Hair follicular keratinocyte (primary cell): ENCODE data around the gene SPACA4. TPM values are rescaled to one million over a fixed set of nuclear protein-coding genes. Genes with fewer than 3 reads are reported as not detected.

Experiments used
- total RNA-seq: library from RNA; depleted of rRNA; stranded (reverse); fragments of >200 nt; gene quantifications from 2 replicates; pipeline ENCODE4 v1.2.3, GENCODE V29; 2015

SPACA4 gene, protein sequence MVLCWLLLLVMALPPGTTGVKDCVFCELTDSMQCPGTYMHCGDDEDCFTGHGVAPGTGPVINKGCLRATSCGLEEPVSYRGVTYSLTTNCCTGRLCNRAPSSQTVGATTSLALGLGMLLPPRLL
- total RNA-seq: not detected in 2 replicates

DNA sequence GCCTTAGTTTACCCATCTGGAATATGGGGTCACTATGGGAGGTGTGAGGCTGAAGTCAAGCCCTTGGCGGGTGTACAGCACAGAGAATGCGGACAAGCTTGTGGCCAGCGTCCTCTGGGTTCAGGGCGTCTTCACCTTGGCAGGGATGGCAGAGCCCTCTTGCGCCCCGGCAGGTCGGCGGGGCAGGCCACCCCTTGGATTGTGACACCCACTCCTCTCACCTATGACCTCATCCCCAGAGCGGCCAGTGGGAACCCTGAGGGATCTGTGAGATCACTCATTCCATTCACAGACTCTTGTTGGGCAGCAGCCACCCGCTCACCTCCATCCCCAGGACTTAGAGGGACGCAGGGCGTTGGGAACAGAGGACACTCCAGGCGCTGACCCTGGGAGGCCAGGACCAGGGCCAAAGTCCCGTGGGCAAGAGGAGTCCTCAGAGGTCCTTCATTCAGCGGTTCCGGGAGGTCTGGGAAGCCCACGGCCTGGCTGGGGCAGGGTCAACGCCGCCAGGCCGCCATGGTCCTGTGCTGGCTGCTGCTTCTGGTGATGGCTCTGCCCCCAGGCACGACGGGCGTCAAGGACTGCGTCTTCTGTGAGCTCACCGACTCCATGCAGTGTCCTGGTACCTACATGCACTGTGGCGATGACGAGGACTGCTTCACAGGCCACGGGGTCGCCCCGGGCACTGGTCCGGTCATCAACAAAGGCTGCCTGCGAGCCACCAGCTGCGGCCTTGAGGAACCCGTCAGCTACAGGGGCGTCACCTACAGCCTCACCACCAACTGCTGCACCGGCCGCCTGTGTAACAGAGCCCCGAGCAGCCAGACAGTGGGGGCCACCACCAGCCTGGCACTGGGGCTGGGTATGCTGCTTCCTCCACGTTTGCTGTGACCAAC lies at the start of gene SPACA4:
SPACA4 (plus strand) TSS at position 280 of the 896 bp plus-strand sequence; CDS start at position 517, 237 bp downstream.

DNA sequence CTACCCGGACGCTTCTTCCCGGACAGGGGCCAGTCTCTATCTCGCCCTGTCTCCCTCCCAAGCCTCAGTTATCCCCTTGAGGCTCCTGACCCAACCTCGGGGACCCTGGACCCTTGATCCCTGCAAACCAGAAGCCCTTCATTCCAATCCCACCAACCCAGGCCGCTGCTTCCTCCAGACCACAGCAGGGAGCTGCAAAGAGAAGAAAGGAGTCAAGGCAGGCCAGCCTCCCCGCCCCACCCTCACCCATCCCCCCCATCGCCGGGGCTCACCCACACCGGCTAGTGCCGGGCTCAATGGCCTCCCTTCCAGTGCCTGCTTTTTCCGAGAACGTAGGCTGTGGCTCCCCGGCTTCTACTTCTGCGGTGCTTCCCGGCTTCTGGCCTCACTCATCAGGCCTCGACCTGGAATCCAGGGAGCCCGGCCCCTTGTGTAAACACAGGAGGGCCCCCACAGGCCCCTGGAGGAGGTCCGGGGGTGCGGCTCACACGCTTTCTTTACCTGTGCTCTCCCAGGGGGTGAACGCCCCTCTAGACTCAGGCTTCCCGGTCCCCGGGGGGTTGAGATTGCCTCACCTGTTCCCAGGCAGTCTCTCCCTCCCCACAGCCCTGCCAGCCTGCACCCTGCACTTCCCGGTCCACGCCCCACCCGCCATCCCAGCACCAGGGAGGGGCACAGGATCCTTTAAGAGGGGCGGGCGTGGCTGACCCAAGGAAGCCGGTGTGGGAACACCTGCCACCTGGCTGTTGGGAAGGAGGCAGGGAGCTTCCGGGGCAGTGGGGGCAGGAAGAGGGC lies 8.1 kb downstream of the SPACA4 start, which contains the start of gene FAM83E:
FAM83E (minus strand) TSS at position 641 of the 795 bp plus-strand sequence. CDS start 1,704 bp downstream, outside the sequence.

DNA sequence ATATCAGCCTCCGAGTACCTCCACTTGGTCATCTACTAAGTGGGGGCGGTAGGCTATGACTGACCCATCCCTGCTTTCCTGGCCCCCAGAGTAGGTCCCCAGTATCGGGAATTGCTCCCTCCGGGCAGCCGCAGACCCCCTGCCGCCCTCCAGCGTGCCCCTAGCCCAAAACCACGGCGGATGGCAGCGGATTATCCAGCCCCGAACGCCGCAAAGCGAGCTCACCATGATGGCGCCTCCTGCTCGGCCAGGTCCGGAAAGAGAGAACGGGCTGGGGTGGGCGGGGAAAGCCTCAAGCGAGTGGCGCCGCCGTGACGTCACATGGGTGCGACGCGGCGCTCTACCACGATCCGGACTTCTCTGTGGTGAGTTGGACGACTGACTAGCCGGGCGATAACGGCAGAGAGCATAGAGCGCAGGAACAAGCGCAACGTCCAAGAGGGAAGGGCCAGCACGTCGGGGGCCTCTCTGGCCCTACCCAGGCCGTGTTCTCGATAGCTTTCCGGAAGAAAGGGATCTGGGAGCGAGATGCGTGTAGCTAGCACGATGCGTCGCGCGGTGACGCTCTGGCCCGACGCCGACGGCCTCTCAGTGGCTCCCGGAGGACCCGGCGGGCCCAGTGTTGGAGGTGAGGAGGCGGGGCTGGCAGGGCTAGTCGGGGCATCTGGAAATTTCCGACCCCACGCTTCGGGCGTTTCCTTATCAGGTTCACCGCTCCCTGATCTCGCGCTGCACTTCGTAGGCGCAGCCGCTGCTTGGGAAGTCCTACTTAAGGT lies 12.6 kb downstream of the SPACA4 start, which contains the start of the genes RPL18 and SPHK2:
RPL18 (minus strand) TSS at position 263 of the 776 bp plus-strand sequence; CDS start at position 228, 35 bp downstream.
SPHK2 (plus strand) TSS at position 591 of the 776 bp plus-strand sequence. CDS start 1,009 bp downstream, outside the sequence.

DNA sequence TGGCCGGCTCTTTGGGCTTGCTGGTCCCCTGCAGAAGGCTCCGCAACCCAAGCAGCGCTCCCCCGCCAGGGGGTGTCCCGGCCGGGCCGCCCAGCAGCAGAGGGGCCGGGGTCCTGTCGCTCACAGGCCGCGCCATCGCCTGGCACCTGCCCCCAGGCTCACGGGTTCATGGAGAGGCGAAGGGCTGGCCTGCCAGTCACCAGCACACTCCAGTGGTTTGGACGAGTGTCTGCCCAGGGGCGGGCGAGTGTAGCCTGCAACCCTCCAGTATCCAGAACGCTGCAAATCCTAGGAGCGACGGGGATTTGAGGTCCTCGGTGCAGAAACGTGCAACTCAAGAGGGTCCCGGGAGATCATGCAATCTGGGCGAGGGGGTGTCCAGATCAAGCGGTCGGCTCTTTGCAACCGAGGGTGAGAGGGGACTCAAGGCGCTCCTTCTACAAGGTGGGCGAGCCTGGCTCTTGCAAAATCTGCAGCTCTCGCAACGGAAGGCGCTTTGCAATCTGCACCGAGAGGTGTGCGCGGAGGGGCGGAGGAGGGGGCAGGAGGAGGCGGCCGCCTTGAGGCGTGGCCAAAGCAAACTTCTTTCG lies 30.4 kb downstream of the SPACA4 start, which contains the start of gene DBP:
DBP (minus strand) TSS at position 521 of the 590 bp plus-strand sequence; CDS start at position 136, 385 bp downstream.

DNA sequence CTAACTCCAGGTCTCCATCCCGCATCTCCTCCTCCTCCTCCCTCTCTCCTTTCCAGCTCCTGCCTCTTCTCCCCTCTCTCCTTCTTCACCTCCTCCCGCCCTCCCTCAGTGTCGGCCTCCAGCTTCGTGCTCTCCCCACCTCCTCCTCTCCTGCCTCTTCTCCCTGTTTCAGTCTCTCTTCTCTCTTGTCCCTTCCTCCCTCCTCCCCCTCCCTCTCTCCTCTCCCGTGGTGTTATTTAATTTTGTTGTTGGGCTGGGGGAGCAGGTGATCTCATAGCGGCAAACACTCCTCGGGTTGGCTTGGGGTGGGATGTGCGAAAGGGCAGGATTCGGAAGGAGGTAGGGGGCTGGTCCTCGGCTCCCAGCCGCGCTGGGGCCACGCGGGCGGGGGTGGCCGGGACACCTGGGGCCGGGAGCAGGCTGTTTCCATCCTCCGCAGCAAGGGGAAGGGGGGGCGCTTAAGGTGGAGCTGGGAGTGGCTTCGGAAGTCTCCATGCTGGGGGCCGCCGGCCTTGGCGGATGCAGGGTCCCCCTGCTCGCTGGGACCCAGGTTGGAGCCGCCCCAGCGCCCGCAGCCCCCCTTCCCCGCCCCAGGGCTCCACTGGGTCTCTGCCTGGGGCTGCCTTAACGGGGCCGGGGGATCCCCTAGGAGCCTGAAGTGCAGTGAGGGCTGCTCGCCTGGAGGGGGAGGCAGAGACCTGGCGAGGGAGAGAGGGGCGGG lies 39.6 kb downstream of the SPACA4 start, which contains the start of gene CA11:
CA11 (minus strand) TSS at position 187 of the 721 bp plus-strand sequence. CDS start 555 bp downstream, outside the sequence.

Other genes with a start within 250 kb of the SPACA4 start
- 4.1 and 4.7 TPM in 2 replicates for gene TMEM143, start 242.8 kb upstream of the SPACA4 start, total RNA-seq
- not detected in 2 replicates for gene SYNGR4, start 242.4 kb upstream of the SPACA4 start, total RNA-seq
- gene KDELR1, start 215.2 kb upstream of the SPACA4 start, total RNA-seq: 135 and 149 TPM in 2 replicates
- gene GRIN2D, start 213.1 kb upstream of the SPACA4 start, total RNA-seq: 0.16 TPM in 1 of 2 replicates, not detected in the other
- 35.2 and 40.9 TPM in 2 replicates for gene GRWD1, start 160.8 kb upstream of the SPACA4 start, total RNA-seq
- 0.53 and 0.70 TPM in 2 replicates for gene KCNJ14, start 151.2 kb upstream of the SPACA4 start, total RNA-seq
- gene CYTH2, start 137.4 kb upstream of the SPACA4 start, total RNA-seq: 18.7 and 23.5 TPM in 2 replicates
- gene LMTK3, start 94.9 kb upstream of the SPACA4 start, total RNA-seq: 2.8 and 3.7 TPM in 2 replicates
- 1.5 and 1.6 TPM in 2 replicates for gene SULT2B1, start 54.6 kb upstream of the SPACA4 start, total RNA-seq
- gene FAM83E, start 8.3 kb downstream of the SPACA4 start, total RNA-seq: 0.08 and 0.23 TPM in 2 replicates
- 2,779 and 2,974 TPM in 2 replicates for gene RPL18, start 12.4 kb downstream of the SPACA4 start, total RNA-seq
- gene SPHK2, start 12.8 kb downstream of the SPACA4 start, total RNA-seq: 8.7 and 10.3 TPM in 2 replicates
- gene DBP, start 30.6 kb downstream of the SPACA4 start, total RNA-seq: 3.0 and 10.3 TPM in 2 replicates
- 1.2 and 1.6 TPM in 2 replicates for gene CA11, start 39.4 kb downstream of the SPACA4 start, total RNA-seq
- gene NTN5, start 66.3 kb downstream of the SPACA4 start, total RNA-seq: not detected in 2 replicates
- gene FUT2, start 89.2 kb downstream of the SPACA4 start, total RNA-seq: 1.4 and 4.8 TPM in 2 replicates
- 0.39 and 0.72 TPM in 2 replicates for gene MAMSTR, start 113.0 kb downstream of the SPACA4 start, total RNA-seq
- 17.6 and 25.1 TPM in 2 replicates for gene RASIP1, start 133.9 kb downstream of the SPACA4 start, total RNA-seq
- gene IZUMO1, start 140.2 kb downstream of the SPACA4 start, total RNA-seq: 0.04 and 0.23 TPM in 2 replicates
- 7.3 and 11.6 TPM in 2 replicates for gene FUT1, start 145.9 kb downstream of the SPACA4 start, total RNA-seq
- gene FGF21, start 148.8 kb downstream of the SPACA4 start, total RNA-seq: not detected in 2 replicates
- 63.9 and 77.8 TPM in 2 replicates for gene BCAT2, start 204.3 kb downstream of the SPACA4 start, total RNA-seq
- gene HSD17B14, start 229.7 kb downstream of the SPACA4 start, total RNA-seq: 0.23 and 1.2 TPM in 2 replicates